SK-N-SH treated with all-trans-retinoic acid at 6 μM for 48 hours (cell line): Measurements from ENCODE around the gene HOXA13.

Experiments
- CSRNP3 ChIP-seq: fragments of 250-450 bp; sonication (Bioruptor Pico); IDR thresholded peaks from 2 replicates; pipeline ENCODE4 v1.5.1; 2021; ENCODE audit warnings: mild to moderate bottlenecking, moderate library complexity
- TF ChIP-seq, protein P1 (sequence below): fragments of 250-450 bp; sonication (Bioruptor Pico); IDR thresholded peaks from 2 replicates; pipeline ENCODE4 v1.8.0; 2020; ENCODE audit warnings: mild to moderate bottlenecking, moderate library complexity, borderline replicate concordance

DNA sequence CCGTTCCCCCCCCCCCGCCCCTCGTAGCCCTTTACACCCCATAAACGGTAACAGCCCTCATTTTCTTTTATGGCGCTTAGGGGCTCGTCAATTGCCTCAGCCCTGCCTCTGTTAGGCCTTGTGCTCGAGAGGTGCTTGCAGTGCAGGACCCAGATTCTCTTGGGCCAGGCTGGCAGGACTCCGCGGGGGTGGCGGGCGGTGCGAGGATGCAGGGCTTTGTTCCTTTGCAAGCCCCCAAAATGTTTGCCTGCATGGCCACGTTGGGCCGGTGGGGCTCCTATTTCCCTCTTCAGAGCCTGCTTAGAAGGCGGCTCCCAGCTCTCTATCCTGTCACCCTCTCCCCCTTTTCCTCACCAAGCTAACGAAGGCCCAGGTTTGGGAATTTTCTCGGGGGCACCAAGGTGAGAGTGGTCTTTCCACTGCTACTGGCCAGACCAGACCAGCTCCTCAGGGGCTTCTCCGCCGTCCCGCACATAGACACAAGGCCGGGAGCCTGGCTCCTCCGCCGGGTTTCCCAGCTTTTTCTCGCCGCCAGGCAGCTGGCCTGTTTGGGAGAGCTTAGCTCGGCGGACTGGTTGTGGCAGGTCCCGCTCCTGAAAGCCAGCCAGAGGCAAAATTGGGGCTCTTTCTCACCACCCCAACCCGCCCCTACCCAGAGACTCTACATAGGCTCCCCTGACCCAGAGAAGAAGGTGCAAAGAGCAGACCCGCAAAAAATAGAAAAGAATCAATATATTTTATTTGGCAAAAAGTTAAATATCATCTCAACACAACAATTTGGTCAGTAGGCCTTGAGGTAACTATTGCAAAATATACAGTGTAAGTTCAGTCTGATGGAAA lies 38.0 kb downstream of the HOXA13 start:
- no peak for TF ChIP-seq CSRNP3 (CRISPR knock-in tag)
- TF ChIP-seq, protein P1, sequence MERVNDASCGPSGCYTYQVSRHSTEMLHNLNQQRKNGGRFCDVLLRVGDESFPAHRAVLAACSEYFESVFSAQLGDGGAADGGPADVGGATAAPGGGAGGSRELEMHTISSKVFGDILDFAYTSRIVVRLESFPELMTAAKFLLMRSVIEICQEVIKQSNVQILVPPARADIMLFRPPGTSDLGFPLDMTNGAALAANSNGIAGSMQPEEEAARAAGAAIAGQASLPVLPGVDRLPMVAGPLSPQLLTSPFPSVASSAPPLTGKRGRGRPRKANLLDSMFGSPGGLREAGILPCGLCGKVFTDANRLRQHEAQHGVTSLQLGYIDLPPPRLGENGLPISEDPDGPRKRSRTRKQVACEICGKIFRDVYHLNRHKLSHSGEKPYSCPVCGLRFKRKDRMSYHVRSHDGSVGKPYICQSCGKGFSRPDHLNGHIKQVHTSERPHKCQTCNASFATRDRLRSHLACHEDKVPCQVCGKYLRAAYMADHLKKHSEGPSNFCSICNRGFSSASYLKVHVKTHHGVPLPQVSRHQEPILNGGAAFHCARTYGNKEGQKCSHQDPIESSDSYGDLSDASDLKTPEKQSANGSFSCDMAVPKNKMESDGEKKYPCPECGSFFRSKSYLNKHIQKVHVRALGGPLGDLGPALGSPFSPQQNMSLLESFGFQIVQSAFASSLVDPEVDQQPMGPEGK (CRISPR knock-in tag), result no peak
